Measurements from ENCODE around the gene SLC26A9. TPM values are rescaled to one million over a fixed set of nuclear protein-coding genes. Genes with fewer than 3 reads are reported as not detected.
A peak's percentile ranks its signal among the peaks of the same experiment; 100 is the strongest.

SLC26A9 gene
- total and polyA plus RNA-seq, 2 of the 4 experiments (the other 2 are of a cell fraction), result not detected

DNA sequence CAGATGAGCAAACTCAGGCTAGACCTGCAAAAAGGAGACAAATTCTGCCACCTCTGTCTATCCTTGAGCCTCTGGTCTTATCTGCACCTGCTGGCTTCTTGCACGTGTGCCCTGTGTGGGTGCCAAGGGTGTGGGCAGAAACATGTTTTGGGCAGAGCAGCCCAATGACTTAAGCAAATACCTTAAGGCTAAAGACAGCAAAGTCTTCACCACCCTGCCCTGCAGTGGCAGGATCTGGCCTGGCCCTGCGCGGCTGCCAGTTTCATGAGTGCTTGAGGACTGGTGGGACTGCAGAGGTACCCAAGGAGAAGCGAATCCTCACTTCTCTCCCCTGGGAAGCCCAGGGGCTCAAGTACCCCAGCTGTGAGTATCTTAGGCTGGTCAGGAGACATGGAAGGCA, 3.8 kb upstream of the SLC26A9 start:
- Histone ChIP-seq H2AK5ac (ENCODE audit: low read depth, low read length) (no peak overlapping the region), H3K4me2 (ENCODE audit: low read depth, low read length) (no peak overlapping the region), H3K23ac (ENCODE audit: low read depth, low read length) (no peak overlapping the region), H2AK9ac (replicated peaks; ENCODE audit: low read depth, low read length, poor library complexity) (no peak overlapping the region), H3K9ac (ENCODE audit: low read depth, low read length) (no peak overlapping the region), H4K8ac (ENCODE audit: low read depth in 2 of 2, low read length in 2 of 2) (no peak overlapping the region), H4K5ac (ENCODE audit: low read depth, low read length) (no peak overlapping the region), H3K14ac (replicated peaks; ENCODE audit: low read depth, low read length) (0 out of 2 replicates have a peak overlapping the region, but pooled peaks have one; percentile 22), H3K9me3 (ENCODE audit: control insufficient read depth, insufficient read depth, low read length) (no peaks in the 10 kb centered on the region), H3K36me3 (ENCODE audit: control insufficient read depth, insufficient read depth, low read length) (no peaks in the 10 kb centered on the region), H2AFZ (replicated peaks; ENCODE audit: low read length, poor library complexity) (no peak overlapping the region), H2BK20ac (ENCODE audit: low read depth, low read length) (no peak overlapping the region), H3K79me1 (ENCODE audit: low read depth in 1 of 2, low read length in 2 of 2) (no peaks in the 10 kb centered on the region), H3K4me3 (ENCODE audit: insufficient read depth, low read depth, low read length) (no peak overlapping the region), H3K9me1 (ENCODE audit: insufficient read depth, low read length) (peaks cover 3% of the 10 kb centered on the region; the same call in 1 of the 2 replicates), H2BK15ac (ENCODE audit: low read depth, low read length) (no peak overlapping the region), H3K56ac (ENCODE audit: extremely low read depth, insufficient read depth, low read length) (no peak overlapping the region), H2BK5ac (ENCODE audit: low read depth, low read length, poor library complexity, severe bottlenecking) (no peak overlapping the region), H4K91ac (ENCODE audit: insufficient read depth, low read depth, low read length) (no peak overlapping the region), H3K4me1 (ENCODE audit: control insufficient read depth, insufficient read depth, low read length) (no peaks in the 10 kb centered on the region), H3K27me3 (ENCODE audit: control insufficient read depth, insufficient read depth, low read length) (peaks cover 68% of the 10 kb centered on the region), H2BK120ac (ENCODE audit: low read depth, low read length) (no peak overlapping the region), H3K27ac (ENCODE audit: insufficient read depth, low read length) (no peak overlapping the region), H3K18ac (ENCODE audit: low read depth, low read length) (no peak overlapping the region), H4K20me1 (ENCODE audit: insufficient read depth, low read length) (no peaks in the 10 kb centered on the region), H3K4ac (ENCODE audit: low read depth, low read length) (no peak overlapping the region)
- POLR2A ChIA-PET (ENCODE audit: unreplicated experiment), result no interaction called here
- CTCF ChIA-PET, result no interaction called here
- TF ChIP-seq, protein P1, sequence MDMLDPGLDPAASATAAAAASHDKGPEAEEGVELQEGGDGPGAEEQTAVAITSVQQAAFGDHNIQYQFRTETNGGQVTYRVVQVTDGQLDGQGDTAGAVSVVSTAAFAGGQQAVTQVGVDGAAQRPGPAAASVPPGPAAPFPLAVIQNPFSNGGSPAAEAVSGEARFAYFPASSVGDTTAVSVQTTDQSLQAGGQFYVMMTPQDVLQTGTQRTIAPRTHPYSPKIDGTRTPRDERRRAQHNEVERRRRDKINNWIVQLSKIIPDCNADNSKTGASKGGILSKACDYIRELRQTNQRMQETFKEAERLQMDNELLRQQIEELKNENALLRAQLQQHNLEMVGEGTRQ (IDR thresholded peaks at IDR 0.05; ENCODE audit: low read depth, low read length), result no peak
- no TSS peak for BruUV-seq (replicated peaks)
- in situ Hi-C loops (cut with MboI; ENCODE audit: low sequenced_read_pairs), result no loop called here
- intact Hi-C loops (cut with micrococcal nuclease), result no loop called here
- no peak for DNase-seq
- dilution Hi-C loops (cut with HindIII; ENCODE audit: low sequenced_read_pairs, unreplicated experiment), result no loop called here
- no peak for ATAC-seq (ENCODE audit: low read depth)
- WGBS, 2 experiments (ENCODE audit: extremely low coverage in 2 of 2, insufficient read length in 1 of 2), result no CpG with 5 or more reads among the region's 4 CpGs
